Medulla oblongata (tissue), 1 donor: ENCODE data around the gene ACTRT3.
"Not testable (repeated sequence)": the region's sequence is repeated elsewhere in the genome, so short reads cannot be mapped to it uniquely, and the experiment has no call there.

Experiments
- DNase-seq: peaks from one replicate; pipeline ENCODE4 v3.0.0-alpha.2; 2015; ENCODE audit errors: extremely low spot score

ACTRT3 gene

DNA sequence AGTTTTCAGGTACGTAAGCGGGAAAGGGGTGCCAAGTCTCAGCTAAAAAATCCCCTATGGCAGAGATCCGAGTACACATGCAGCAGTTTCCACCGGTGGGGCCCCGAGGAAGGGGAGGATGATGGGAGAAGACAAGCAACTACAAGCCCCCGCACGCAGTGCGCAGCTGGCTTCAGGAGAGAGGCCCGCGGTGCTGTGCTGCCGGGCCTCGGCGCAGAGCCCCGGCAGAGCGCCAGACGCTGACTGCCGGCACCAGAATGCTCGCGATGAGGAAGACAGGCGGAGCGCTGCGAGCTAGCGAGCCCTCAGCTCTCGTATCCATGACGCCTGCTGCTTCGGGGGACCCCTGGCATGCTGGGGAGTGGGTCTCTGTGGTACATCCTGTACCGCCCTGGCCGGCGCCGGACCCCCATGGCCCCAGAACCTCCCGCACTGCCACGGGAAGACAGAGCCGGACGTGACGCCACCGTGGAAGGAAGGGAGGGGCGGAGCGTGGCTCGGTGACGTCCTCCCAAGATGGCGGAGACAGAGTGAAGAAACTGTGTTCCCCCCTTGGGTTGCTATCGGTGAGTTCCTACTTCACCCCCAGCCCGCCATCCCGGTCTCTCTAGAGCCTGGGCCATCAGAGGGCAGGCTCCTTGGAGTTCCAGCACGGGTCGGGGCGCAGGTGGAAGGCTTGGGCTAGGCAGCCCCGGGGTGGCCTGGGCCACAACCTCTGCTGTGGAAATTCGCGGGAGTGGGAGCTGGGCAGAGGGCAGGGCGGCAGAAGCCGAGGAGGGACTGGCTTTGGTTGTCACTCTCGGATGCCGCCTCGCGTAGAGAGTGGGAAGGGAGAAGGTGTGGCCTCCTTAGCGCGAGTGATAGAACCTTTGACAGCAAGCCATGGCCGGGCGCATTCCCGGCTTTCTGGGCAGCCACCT, 3.8 kb upstream of the ACTRT3 start, which contains the start of gene MYNN:
MYNN (plus strand) TSS at position 500 of the 920 bp plus-strand sequence. CDS start 900 bp downstream, outside the sequence.
- peak; percentile 96 for DNase-seq

DNA sequence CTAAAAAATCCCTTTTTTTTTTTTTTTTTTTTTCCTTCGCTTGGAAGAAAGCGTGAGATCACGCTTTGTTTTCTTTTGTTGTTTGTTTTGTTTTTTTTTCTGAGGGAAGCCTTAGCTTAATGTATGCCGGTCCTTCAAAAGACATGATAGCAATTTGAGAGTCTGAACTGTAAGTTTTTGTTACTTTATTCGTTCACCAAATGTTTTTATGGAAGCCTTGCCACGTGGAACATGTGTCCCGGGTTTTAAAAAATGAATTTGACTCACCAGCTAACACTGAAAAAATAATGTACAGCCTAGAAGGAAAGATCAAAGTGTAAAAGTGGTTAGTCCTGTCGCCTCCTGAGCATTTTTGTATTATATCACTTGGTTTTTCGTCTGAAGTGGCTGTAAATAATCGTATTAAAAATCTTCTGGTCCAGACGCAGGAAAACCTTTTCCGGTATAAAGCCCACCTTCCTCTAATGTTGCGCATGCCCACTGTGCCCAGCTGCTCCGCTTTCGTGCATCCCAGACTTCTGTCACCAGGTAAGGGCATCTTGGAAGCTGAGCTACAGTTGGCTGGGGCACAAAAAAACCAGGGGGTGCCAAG, 3.0 kb upstream of the ACTRT3 start:
- peak; percentile 89 for DNase-seq

DNA sequence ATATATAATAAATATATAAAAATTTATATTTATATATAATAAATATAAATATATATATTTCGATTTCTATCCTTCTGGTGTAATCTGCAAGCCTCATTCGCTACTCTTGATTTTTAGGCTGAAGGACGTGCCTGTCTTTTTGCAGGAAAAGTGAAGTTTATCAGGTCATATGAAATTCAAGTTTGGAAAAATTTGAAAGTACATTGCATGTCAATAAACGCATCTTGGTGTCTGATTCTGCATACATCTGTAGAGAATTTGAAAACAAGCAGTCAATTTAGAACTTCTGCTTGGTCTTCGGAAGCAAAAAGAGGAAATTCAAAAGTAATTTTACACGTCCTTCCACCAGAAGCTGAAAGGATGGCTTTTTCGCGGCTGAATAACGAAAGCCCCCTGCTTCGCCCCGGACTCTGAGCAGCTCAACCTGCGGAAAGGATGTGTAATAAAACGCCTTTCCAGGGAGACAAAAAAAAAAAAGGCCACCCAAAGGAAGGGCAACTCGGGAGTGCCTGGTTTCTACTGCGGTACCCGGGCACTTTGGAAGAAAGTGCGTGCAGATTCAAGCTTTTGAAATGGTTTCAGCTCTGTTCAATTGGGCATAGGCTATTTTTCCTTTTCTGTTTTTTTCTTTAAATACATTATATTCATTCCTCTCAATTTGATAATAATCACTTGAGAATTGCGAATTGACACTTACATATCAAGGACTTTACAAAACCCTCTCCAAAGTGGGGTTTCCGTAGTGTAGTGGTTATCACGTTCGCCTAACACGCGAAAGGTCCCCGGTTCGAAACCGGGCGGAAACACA, 2.3 kb upstream of the ACTRT3 start:
- DNase-seq: peak; percentile 95

DNA sequence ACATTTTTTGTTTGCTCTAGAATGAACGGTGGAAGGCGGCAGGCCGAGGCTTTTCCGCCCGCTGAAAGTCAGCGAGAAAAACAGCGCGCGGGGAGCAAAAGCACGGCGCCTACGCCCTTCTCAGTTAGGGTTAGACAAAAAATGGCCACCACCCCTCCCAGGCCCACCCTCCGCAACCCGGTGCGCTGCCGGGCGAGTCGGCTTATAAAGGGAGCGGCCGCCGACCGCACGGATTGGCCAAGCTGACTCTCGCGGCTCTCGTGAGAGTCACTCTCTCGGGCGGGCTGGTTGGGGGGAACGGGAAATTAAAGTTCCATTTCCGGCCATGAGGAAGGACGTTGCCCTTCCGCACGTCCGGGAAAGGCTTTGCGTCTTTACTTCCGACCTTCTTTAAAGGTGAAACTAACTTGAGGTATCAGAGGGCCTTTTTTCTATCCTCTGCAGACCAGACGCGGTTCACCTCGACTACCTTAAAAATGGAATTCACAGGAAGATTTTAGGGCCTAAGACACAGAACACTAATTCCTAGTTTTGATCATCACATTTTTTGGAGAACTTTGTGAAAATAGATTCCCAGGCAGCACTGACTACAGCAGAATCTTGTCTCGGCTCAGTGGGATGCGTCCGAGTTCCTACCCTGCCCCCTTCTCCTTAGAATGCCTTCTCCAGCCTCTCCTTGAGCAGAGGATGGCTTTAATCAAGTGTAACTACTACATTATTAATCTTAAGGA, 4.3 kb downstream of the ACTRT3 start, which contains the start of gene TERC:
TERC (minus strand) TSS at position 179 of the 731 bp plus-strand sequence.
- DNase-seq: peak; percentile 93

- DNase-seq: peak; percentile 81
Measured at GRCh38 chr3:169764312-169764881, 5.0 kb downstream of the ACTRT3 start.

- no peak for DNase-seq
Measured at GRCh38 chr3:169760479-169760878, 8.9 kb downstream of the ACTRT3 start.

- DNase-seq: no peak
Measured at GRCh38 chr3:169759256-169759655, 10.1 kb downstream of the ACTRT3 start.

DNA sequence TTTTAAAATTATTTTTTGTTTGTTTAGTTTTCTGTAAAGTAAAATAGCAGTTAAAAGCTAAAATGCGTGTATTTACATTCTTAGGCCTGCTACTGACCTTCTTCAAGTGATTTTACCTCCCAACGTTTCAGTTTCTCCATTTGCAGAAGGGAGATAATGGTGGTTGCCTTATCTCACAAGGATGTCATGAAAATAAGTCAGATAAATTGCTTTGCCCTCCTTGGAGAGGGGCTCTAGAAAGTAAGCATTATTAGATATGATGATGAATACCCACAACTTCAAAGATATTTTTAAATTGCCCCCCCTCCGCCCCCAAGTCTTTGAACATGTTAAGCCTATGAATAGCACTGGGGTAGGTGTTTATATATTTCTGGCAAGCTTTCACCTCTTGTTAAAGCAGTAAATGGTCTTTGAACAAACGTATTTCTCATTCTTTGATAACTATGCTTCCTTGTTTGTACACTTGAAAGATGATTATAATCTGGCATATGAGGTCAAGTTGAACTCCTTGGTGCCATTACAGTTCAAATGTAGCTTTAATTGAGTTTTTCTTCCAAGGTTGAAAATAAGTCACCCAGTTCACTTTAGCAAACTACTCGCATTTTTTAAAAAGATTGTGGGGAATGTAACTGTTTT, 10.9 kb downstream of the ACTRT3 start:
- DNase-seq: no peak

DNA sequence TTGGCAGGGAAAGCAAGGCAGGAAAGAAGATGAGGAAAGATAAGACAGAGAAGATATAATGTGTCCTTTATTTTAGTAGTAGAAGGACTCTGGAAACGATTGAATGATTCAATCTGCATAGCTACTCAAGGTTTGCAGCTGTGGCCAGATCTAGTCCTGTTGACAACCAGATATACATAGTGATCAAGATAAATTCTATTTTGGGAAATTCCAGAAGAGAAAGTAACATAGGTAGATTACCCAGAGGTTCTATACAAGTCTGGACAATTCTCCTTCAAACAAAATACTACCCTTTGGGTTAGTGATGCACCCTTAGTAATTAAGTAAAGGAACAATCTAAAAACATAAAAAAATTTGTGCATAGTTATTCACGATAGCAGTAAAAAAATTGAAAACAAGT, 13.9 kb downstream of the ACTRT3 start:
- DNase-seq: no peak

DNA sequence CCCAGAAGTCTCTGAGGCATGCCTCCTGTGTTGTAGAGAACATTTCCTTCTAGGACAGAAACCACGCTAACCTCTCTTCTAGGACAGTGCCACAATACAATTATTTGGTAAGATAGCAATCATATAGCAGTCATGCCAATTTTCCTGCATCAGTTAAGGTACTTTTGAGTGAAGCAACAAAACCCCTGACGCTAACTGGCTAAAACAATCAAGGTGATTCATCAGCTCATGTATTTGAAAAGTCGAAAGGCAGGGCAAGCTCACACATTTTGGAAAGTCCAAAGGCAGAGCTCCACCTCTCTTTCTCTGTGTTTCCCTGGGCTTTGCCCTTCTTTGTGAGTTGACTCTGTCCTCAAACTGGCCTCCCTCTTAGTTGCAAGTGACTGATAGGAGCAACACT, 14.7 kb downstream of the ACTRT3 start:
- DNase-seq: no peak

DNA sequence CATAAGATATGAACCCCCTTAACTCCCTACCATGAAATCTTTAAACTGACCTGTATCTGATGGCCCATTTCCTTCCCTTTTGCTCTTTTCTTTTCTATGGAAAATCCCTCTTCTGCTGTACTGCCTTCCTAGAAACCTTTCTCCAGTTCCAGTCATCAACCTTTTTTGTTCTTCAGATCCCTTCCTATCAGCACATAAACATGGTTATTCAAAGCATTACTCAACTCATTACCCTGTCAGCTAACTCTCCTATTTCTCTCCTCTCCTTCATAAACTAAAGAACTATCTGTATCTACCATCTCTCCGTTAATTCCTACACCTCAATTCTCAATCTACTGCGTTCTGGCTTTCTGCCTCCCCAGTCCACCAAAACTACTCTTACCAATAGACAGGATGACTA, 17.5 kb downstream of the ACTRT3 start:
- DNase-seq: no peak

DNA sequence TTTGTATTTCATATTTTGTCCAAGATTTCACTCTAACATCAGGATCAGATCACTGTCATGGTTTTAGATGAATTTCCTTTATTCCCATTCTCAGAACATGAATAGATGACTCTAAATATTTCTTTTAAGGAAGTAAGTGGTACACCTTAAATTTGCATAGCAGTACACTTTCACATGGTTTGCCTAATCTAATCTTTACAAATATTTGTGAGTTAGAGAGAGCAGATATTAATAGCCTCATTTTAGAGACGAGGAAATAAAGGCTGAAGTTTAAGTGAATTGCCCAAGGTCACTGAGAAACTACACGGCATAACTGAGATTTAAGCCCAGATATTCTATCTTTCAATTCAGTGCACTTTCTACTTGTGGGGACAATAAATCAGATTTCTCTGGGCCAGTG, 18.7 kb downstream of the ACTRT3 start:
- no peak for DNase-seq

GRCh38 chr3:169748670-169749069, 20.7 kb downstream of the ACTRT3 start:
- DNase-seq: no peak

- DNase-seq: no peak
Measured at GRCh38 chr3:169746924-169747323, 22.4 kb downstream of the ACTRT3 start.

- no peak for DNase-seq
Measured at GRCh38 chr3:169744366-169745054, 24.9 kb downstream of the ACTRT3 start.

DNA sequence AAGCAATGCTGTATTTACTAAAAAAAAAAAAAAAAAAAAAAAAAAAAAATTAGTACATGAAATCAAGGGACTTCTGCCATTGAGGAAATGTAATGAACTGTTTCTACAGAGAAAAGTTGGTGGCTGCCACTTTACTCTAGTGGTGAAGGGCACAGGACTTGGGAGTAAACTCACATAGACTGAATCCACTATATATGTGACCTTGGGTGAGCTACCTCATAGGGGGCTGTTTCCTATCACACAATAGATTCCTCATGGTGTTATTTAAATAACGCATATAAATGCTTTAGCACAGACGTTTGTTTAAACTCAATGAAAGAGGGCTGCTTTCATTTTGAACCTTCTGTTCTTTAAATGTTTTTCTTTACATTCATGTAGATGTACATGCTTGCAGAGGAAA, 30.3 kb downstream of the ACTRT3 start:
- no peak for DNase-seq

DNA sequence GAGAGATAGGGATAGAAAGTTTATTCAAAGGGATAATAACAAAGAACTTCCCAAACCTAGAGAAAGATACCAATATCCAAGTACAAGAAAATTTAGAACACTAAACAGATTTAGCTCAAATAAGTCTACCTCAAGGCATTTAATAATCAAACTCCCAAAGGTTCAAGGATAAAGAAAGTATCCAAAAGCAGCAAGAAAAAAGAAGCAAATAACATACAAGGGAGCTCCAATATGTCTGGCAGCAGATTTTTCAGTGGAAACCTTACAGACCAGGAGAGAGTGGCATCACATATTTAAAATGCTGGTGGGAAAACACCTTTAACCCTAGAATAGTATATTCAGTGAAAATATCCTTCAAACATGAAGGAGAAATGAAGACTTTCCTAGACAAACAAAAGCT, 37.5 kb downstream of the ACTRT3 start:
- not testable (repeated sequence) for DNase-seq

DNA sequence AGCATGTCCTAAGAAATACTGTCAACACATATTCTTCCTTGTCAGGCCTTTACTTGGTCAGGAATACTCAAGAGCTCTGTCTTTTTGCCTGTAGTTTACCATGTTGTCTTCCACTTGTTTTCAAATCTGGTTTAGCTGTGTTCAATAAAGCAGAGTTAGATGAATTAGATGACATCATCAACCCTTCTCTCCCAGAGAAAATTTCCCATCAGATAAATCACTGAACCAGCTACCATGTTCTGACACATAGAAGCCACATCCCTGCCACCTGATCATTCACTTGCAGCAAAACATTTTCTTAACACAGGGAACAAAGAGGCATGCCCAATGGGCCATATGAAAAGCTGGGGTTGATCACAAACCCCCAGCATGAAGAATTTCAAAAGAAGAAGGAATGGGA, 46.6 kb downstream of the ACTRT3 start:
- no peak for DNase-seq

GRCh38 chr3:169718415-169718814, 50.9 kb downstream of the ACTRT3 start:
- not testable (repeated sequence) for DNase-seq
